IPS DF 6.9 (cell line): Measurements from ENCODE around the gene MYO16.

Experiments
- DNase-seq: peaks from one replicate; pipeline ENCODE4 v3.0.0-alpha.2; 2013; ENCODE audit warnings: low read depth, low spot score
- H3K27ac ChIP-seq: one replicate; pipeline ENCODE4 v1.5.1; 2013; ENCODE audit warnings: low read length, control low read depth
- H3K27me3 ChIP-seq: 2 replicates; pipeline ENCODE4 v1.6.1; 2013; ENCODE audit warnings: mild to moderate bottlenecking, low read length; ENCODE audit not compliant: control insufficient read depth, insufficient read depth
- H3K36me3 ChIP-seq: 2 replicates; pipeline ENCODE4 v1.6.1; 2013; ENCODE audit warnings: low read length; ENCODE audit not compliant: control insufficient read depth, insufficient read depth
- H3K4me1 ChIP-seq: 2 replicates; pipeline ENCODE4 v1.6.1; 2013; ENCODE audit warnings: low read length; ENCODE audit not compliant: control insufficient read depth, insufficient read depth
- H3K4me3 ChIP-seq: 2 replicates; pipeline ENCODE4 v1.5.1; 2013; ENCODE audit warnings: mild to moderate bottlenecking, low read length
- H3K9me3 ChIP-seq: 2 replicates; pipeline ENCODE4 v1.6.1; 2013; ENCODE audit warnings: low read length, inconsistent platforms; ENCODE audit not compliant: control insufficient read depth, insufficient read depth
- WGBS: extraction: QIAGEN DNeasy Blood & Tissue Kit; methylation state at CpG from one replicate; pipeline ENCODE4 v1.1.7; 2013; ENCODE audit warnings: mixed read lengths, missing lambda C conversion rate; ENCODE audit not compliant: insufficient read length, insufficient coverage; 5-methylcytosine and 5-hydroxymethylcytosine counted together

The MYO16 gene

DNA sequence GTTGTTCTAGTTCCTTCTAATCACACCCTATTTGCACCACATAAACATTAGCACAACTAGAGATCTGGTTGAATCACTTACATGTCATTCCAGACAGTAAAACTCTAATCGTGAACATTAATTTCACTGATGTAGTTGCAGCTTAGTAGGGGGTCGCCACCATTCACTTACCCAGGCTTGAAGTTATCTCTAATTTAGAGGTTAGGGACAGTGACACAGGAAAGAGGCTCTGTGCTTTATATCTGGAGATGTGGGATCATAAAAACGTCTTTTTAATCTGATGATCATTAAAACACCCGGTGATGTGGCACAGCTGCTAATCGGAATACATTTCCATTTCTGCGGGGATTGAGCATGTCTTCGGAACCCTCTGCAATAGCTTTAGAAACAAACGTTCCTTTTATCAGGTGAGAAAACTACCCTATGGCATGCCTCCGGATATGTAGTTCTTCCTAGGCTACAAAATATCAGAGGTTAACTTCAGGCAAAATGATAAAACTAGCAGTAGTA, 523.0 kb downstream of the MYO16 start:
- no CpG with 5 or more reads among the region's 9 CpGs for WGBS
- DNase-seq, result no peak
- Histone ChIP-seq H3K27ac (no peak overlapping the region), H3K36me3 (no peaks in the 10 kb centered on the region), H3K4me1 (0 out of 2 replicates have a peak, but pooled peaks cover under 1% of the 10 kb centered on the region), H3K27me3 (no peaks in the 10 kb centered on the region), H3K9me3 (no peaks in the 10 kb centered on the region), H3K4me3 (no peak overlapping the region)

DNA sequence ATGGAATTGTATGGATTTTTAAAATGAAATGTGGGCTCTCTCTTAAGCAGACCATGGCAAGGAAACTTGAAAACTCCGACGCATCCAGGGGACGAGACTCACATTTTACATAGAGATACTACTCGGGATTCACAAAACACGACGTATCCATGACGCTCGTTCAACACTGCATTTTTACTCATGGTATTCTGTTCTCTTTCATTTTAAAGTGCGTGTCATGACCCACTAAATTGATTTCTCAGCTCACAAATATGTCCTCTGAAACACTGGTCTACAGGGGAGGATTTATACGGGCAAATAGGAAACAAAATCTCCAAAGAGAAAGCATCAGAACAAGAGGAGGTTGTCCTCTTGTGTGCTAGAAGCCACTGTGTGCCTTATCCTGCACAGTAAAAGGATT, 523.5 kb downstream of the MYO16 start:
- no peak overlapping the region for H3K4me3 ChIP-seq
- no peak overlapping the region for H3K27ac ChIP-seq
- DNase-seq, result no peak
- no peaks in the 10 kb centered on the region for H3K27me3 ChIP-seq
- no CpG with 5 or more reads among the region's 10 CpGs for WGBS
- no peaks in the 10 kb centered on the region for H3K9me3 ChIP-seq
- no peaks in the 10 kb centered on the region for H3K36me3 ChIP-seq
- 0 out of 2 replicates have a peak, but pooled peaks cover 1% of the 10 kb centered on the region for H3K4me1 ChIP-seq

DNA sequence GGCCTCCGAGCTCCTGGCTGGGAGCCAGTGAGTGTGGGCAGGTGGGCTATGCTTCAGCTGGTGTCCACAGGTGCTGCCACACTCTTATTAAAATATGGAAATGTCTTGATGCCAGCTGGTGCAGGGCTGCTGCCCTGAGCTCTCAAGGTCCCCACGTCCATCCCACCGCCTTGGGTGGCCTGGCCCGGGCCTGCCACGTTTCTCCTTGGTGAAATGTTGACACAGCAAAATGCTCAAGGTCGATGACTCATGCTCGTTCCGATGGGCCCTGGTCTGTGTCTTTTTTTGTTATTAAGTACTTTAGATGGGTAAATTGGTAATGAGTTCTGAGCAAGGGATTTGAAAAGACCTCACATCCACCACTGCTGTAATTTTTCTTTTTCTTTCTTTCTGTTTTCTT, 524.7 kb downstream of the MYO16 start:
- Histone ChIP-seq H3K36me3 (no peaks in the 10 kb centered on the region), H3K4me3 (no peak overlapping the region), H3K4me1 (0 out of 2 replicates have a peak, but pooled peaks cover 1% of the 10 kb centered on the region), H3K27ac (no peak overlapping the region), H3K9me3 (no peaks in the 10 kb centered on the region), H3K27me3 (no peaks in the 10 kb centered on the region)
- WGBS, result no CpG with 5 or more reads among the region's 8 CpGs
- no peak for DNase-seq

DNA sequence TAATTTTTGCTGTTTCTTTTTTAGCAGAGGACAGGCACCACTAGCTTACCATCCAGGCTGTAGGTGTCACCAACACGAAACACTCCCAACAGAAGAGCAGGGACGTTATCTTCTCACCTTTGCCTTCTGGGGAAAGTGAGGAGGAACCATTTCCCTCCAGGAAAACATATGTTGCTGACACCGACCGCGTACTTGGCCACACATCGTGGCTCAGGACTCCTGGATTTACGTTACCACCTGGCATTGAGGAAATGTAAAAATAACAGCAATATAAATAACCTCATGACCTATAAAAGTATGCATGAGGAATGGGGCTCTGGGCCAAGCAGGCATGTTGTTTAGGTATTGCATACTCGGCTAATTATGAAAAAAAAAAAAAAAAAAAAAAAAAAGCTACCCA, 525.1 kb downstream of the MYO16 start:
- H3K4me3 ChIP-seq, result no peak overlapping the region
- H3K4me1 ChIP-seq, result peaks cover 1% of the 10 kb centered on the region; the same call in 1 of the 2 replicates
- no peaks in the 10 kb centered on the region for H3K36me3 ChIP-seq
- WGBS, result no CpG with 5 or more reads among the region's 8 CpGs
- H3K27ac ChIP-seq, result no peak overlapping the region
- no peak for DNase-seq
- no peaks in the 10 kb centered on the region for H3K9me3 ChIP-seq
- no peaks in the 10 kb centered on the region for H3K27me3 ChIP-seq

DNA sequence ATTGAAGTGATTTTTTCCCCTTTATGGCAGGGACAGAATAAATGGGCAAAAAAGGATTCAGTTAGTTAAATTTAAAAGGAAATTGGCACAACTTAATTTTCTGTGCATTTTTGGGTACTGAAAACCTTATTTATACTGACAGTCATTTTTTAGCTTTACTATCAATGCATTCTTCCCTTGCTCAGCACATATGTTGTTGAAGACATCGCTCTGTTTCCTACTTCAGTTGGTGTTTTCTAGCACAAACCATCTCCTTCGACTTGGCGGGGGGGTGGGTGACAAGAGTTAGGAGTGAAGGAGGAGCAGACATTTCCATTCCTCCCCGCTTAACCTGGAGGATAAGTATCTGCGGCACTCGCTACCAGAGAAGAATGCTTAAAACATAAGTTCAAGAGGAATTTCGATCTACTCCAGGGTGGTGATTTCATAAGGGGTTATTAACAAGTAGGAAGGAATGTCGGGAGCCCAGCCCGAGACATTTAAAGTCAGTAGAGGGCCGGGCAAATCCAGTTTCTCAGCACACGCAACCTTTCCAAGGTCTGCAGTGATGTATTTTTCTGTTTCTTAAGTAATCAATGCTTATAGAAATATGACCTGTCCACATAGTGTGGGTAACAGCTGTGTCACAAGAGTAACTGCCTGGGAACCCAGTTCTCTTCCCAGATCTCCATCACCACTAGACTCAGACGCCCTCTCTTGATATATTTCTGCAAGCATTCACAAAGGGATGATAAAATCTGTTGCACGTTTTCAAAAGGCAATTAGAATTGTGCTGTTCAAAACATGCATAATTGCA, 525.8 kb downstream of the MYO16 start:
- H3K27ac ChIP-seq, result no peak overlapping the region
- H3K36me3 ChIP-seq, result no peaks in the 10 kb centered on the region
- no peaks in the 10 kb centered on the region for H3K9me3 ChIP-seq
- H3K4me1 ChIP-seq, result peaks cover 1% of the 10 kb centered on the region; the same call in 1 of the 2 replicates
- no peaks in the 10 kb centered on the region for H3K27me3 ChIP-seq
- no CpG with 5 or more reads among the region's 13 CpGs for WGBS
- H3K4me3 ChIP-seq, result no peak overlapping the region
- DNase-seq, result no peak

DNA sequence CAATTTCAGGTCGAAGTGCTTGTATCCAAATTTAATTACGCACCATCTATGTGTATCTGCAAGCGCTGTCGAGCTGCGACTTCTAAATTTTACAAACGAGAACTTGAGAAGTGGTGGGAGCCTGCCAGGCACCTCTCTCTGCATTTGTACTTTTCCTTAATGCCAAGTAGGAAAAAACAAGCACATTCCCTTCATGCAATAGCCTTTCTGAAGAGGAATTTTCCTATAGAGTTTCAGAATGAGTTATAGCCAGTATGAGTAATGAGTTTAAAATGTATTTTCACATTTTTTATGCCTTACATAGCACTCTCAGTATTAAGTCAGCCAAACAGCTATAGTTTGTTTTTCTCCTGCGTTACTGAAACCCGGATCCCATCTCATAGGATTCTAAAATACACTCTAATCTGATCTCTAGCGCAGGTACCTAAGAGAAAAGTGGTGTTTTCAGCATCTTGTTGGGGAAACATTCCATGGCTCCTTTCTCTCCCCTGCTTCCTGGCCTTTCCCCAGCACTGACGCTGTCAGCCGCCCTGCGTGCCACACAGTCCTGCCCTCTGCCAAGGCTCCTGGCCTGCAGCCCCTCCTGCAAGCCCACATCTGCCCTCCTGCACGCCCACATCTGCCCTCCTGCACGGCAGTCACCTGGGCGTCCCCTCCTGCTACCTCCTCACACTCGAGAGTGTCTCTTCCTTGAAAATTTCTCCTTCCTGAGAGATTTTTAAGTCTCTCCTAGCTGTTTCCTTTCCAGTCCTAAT, 526.9 kb downstream of the MYO16 start:
- no peak overlapping the region for H3K27ac ChIP-seq
- no peak overlapping the region for H3K4me3 ChIP-seq

DNA sequence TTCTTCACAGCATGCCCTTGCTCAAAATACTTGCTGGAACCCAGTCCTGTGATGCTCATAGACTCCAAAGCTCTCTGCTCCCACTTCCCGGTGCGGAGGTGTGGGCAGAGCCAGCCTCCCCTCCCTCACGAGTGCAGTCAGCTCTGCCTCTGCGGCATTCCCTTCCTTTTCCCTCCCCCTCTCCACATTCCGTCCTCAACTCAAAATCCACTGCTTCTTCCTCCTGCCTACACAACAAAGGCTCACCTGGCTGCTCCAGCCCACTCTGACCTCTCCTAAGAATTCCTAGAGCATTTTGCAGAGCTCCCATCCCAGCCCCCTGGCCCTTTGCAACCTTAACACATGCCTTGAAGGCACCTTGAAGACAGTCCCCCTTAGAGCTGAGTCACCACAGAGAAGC, 527.9 kb downstream of the MYO16 start:
- no CpG with 5 or more reads among the region's 5 CpGs for WGBS
- peaks cover 1% of the 10 kb centered on the region; the same call in 1 of the 2 replicates for H3K4me1 ChIP-seq

More for the DNA sequence above, 526.9 kb downstream of the MYO16 start:
- no peaks in the 10 kb centered on the region for H3K27me3 ChIP-seq
- no peak for DNase-seq
- WGBS, result no CpG with 5 or more reads among the region's 16 CpGs
- H3K4me1 ChIP-seq, result peaks cover 1% of the 10 kb centered on the region; the same call in 1 of the 2 replicates
- H3K9me3 ChIP-seq, result no peaks in the 10 kb centered on the region
- no peaks in the 10 kb centered on the region for H3K36me3 ChIP-seq

DNA sequence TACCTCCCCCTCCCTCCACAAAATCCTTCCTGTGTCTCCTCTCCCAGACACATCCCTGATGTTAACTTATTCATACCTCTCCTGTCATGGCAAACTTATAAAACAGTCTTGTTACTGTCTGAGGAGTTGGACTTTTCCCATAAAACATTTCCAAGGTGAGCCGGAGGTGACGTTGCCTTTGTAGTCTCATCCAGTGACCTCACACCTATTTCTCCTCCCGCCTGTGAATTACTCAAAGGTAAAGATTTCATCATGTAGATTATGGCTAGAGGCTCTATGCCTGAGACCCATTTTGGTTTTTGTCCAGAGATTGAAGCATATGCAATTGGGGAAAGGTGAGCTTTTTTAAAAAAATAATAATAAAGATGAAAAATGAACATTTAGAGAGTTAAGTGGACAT, 529.0 kb downstream of the MYO16 start:
- H3K27me3 ChIP-seq, result no peaks in the 10 kb centered on the region
- H3K4me3 ChIP-seq, result no peak overlapping the region
- H3K36me3 ChIP-seq, result no peaks in the 10 kb centered on the region
- DNase-seq, result no peak
- no peak overlapping the region for H3K27ac ChIP-seq
- WGBS, result no CpG with 5 or more reads among the region's 3 CpGs
- no peaks in the 10 kb centered on the region for H3K9me3 ChIP-seq
- H3K4me1 ChIP-seq, result peaks cover 1% of the 10 kb centered on the region; the same call in 1 of the 2 replicates

More for the DNA sequence above, 527.9 kb downstream of the MYO16 start:
- no peaks in the 10 kb centered on the region for H3K36me3 ChIP-seq
- H3K27me3 ChIP-seq, result no peaks in the 10 kb centered on the region
- DNase-seq, result no peak
- H3K9me3 ChIP-seq, result no peaks in the 10 kb centered on the region
- H3K27ac ChIP-seq, result no peak overlapping the region
- H3K4me3 ChIP-seq, result no peak overlapping the region

DNA sequence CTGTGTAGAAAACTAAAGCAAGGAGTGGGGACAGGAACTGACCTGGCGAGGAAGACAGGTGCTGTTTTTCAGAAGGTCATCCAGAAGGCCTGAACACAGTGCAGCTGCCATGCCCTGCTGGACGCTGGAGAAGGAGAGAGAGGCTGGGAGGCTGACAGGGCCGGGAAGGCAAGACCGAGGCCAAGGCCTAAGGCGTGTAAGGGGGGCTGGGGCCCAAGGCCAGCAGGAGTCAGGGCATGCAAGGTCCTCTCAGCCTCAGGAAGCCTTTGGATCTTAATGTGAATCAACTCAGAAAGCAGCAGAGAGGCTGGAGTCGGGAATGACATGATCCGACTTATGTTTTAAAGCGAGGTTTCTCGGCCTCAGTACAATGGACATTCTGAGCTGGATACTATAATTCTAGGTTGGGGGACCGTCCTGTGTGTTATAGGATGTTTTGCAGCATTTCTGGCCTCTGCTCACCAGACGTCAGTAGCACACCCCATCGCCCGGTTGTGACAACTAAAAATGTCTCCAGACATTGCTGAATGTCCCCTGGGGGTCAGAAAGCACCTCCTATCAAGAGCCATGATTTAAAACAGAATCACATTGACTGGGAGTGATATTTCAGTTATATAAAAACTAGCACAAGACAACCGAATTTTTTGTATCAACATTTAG, 530.4 kb downstream of the MYO16 start:
- Histone ChIP-seq H3K4me1 (peaks cover 1% of the 10 kb centered on the region; the same call in 1 of the 2 replicates), H3K27ac (no peak overlapping the region), H3K27me3 (no peaks in the 10 kb centered on the region), H3K9me3 (no peaks in the 10 kb centered on the region), H3K4me3 (no peak overlapping the region), H3K36me3 (no peaks in the 10 kb centered on the region)
- DNase-seq, result no peak
- WGBS, result no CpG with 5 or more reads among the region's 14 CpGs

DNA sequence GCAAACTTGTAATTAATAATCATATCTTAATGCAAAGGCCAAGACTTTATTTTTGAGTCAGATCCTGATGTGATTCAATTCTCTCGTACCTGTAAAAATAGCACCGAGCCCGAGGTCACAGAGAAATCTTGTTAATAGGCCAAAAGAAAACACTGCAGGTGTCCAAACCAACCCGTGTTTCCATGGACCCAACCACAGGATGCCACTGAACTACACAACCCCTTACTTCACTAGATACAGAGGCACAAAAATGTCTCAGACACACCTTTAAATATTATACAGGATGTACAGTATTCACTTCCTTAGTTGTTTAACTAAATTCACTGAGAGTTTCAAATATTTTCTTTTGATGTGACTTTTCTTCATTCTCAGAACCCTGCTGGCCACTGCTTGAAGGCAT, 530.9 kb downstream of the MYO16 start:
- Histone ChIP-seq H3K36me3 (no peaks in the 10 kb centered on the region), H3K4me3 (no peak overlapping the region), H3K27ac (no peak overlapping the region), H3K9me3 (no peaks in the 10 kb centered on the region), H3K27me3 (no peaks in the 10 kb centered on the region), H3K4me1 (peaks cover 1% of the 10 kb centered on the region; the same call in 1 of the 2 replicates)
- no peak for DNase-seq
- no CpG with 5 or more reads among the region's 4 CpGs for WGBS
